ENCODE results near the gene C17orf113. TPM values are rescaled to one million over a fixed set of nuclear protein-coding genes. Genes with fewer than 3 reads are reported as not detected.
A peak's percentile ranks its signal among the peaks of the same experiment; 100 is the strongest.

C17orf113 gene
- total and polyA plus RNA-seq, 2 donors (not counting 1 experiment from before 2014, with no cell fraction given) = 0.07 to 0.66 TPM

DNA sequence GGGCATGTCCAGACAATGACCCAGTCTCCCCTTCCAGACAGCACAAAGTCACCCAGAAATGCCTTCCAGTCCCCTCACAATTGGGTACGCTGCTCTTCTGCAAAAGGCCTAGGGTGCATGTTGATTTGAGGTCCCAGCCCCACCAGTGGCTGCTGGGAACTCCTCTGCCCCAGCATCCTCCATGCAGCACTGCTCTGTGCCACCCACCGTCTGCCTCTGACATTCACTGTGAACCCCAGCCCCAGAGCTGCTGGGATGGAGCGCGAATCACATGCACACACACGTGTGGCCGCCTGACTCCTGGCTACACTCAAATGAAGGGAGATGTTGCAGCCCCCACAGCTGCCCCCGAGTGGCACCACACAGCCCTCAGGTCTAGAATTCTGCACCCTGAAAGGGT lies 1.2 kb upstream of the C17orf113 start:
- no peak overlapping the region for H2AFZ ChIP-seq (ENCODE audit: low read length)
- H3K79me2 ChIP-seq (ENCODE audit: control insufficient read depth, insufficient read depth, low read length) = no peaks in the 10 kb centered on the region
- H3K4me3 ChIP-seq (replicated peaks in 1 of 4; ENCODE audit: control extremely low read depth in 1 of 4, insufficient read depth in 1 of 4, low read depth in 3 of 4, low read length in 4 of 4) = no peak overlapping the region
- H3K9me3 ChIP-seq (ENCODE audit: control insufficient read depth, insufficient read depth, low read depth, low read length) = no peaks in the 10 kb centered on the region
- H4K20me1 ChIP-seq (ENCODE audit: control insufficient read depth, extremely low read depth, insufficient read depth, low read length) = no peaks in the 10 kb centered on the region
- DNase-seq (ENCODE audit: low read depth in 2 of 2) = no peak
- no peak overlapping the region for H3K4me2 ChIP-seq (ENCODE audit: extremely low read depth, insufficient read depth, low read length)
- H3K27ac ChIP-seq (ENCODE audit: insufficient read depth, low read length) = no peak overlapping the region
- peaks cover 31% of the 10 kb centered on the region for H3K27me3 ChIP-seq (ENCODE audit: control insufficient read depth, insufficient read depth, low read length)
- no peak overlapping the region for H3K9ac ChIP-seq (ENCODE audit: insufficient read depth, low read length)
- no peaks in the 10 kb centered on the region for H3K36me3 ChIP-seq (ENCODE audit: control insufficient read depth, insufficient read depth, low read length)
- no peaks in the 10 kb centered on the region for H3K4me1 ChIP-seq (ENCODE audit: control insufficient read depth, extremely low read depth, insufficient read depth, low read length)
- TF ChIP-seq CTCF (conservative IDR thresholded peaks at IDR 0.05 in 1 of 2, IDR thresholded peaks at IDR 0.05 in 1 of 2; ENCODE audit: low read depth in 1 of 2, low read length in 2 of 2) = no peak
- TF ChIP-seq EZH2 (IDR thresholded peaks at IDR 0.05; ENCODE audit: low read length, missing control alignments) = peak; percentile 4

GRCh38 chr17:42051013-42051400 lies 606 bp upstream of the C17orf113 start:
- peaks cover 31% of the 10 kb centered on the region for H3K27me3 ChIP-seq (ENCODE audit: control insufficient read depth, insufficient read depth, low read length)
- peak overlapping the region in 1 of 4 experiments; percentile 7 for H3K4me3 ChIP-seq (replicated peaks in 1 of 4; ENCODE audit: control extremely low read depth in 1 of 4, insufficient read depth in 1 of 4, low read depth in 3 of 4, low read length in 4 of 4)
- no peaks in the 10 kb centered on the region for H4K20me1 ChIP-seq (ENCODE audit: control insufficient read depth, extremely low read depth, insufficient read depth, low read length)
- H3K4me2 ChIP-seq (ENCODE audit: extremely low read depth, insufficient read depth, low read length) = no peak overlapping the region
- H2AFZ ChIP-seq (ENCODE audit: low read length) = no peak overlapping the region
- no peak overlapping the region for H3K27ac ChIP-seq (ENCODE audit: insufficient read depth, low read length)
- no peak for DNase-seq (ENCODE audit: low read depth in 2 of 2)
- no peaks in the 10 kb centered on the region for H3K36me3 ChIP-seq (ENCODE audit: control insufficient read depth, insufficient read depth, low read length)
- TF ChIP-seq CTCF (conservative IDR thresholded peaks at IDR 0.05 in 1 of 2, IDR thresholded peaks at IDR 0.05 in 1 of 2; ENCODE audit: low read depth in 1 of 2, low read length in 2 of 2) (no peak), EZH2 (IDR thresholded peaks at IDR 0.05; ENCODE audit: low read length, missing control alignments) (peak; percentile 22)
- H3K79me2 ChIP-seq (ENCODE audit: control insufficient read depth, insufficient read depth, low read length) = no peaks in the 10 kb centered on the region
- H3K9me3 ChIP-seq (ENCODE audit: control insufficient read depth, insufficient read depth, low read depth, low read length) = no peaks in the 10 kb centered on the region
- H3K4me1 ChIP-seq (ENCODE audit: control insufficient read depth, extremely low read depth, insufficient read depth, low read length) = no peaks in the 10 kb centered on the region
- H3K9ac ChIP-seq (ENCODE audit: insufficient read depth, low read length) = no peak overlapping the region

DNA sequence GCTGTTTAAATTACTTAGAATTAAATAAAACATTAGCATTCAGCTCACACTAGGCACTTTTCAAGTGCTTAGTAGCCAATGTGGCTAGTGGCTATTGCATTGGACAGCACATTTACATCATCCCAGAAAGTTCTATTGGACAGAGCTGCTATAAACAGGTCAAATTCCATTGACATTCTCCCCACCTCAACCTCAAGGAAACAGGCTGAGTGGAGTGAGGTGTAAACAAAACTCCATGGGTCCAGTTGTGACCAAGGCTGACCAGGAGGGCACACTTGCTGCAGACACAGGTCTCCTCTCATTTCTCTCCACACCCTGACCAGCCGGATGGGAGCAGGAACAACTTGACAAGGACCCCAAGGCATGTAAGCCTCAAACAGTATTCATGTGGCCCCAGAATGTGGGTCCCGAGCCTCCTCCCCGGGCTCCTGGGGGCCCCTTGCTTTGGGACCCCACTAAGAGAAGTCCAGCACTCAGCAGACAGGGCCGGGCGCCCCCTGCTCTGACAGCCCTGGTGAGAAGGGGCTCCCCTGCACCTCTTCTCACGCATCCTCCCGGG lies 488 bp downstream of the C17orf113 start:
- H3K4me1 ChIP-seq (ENCODE audit: control insufficient read depth, extremely low read depth, insufficient read depth, low read length) = no peaks in the 10 kb centered on the region
- peak overlapping the region; percentile 21 for H2AFZ ChIP-seq (ENCODE audit: low read length)
- H4K20me1 ChIP-seq (ENCODE audit: control insufficient read depth, extremely low read depth, insufficient read depth, low read length) = no peaks in the 10 kb centered on the region
- no peak overlapping the region for H3K27ac ChIP-seq (ENCODE audit: insufficient read depth, low read length)
- H3K4me2 ChIP-seq (ENCODE audit: extremely low read depth, insufficient read depth, low read length) = peak overlapping the region; percentile 64
- H3K36me3 ChIP-seq (ENCODE audit: control insufficient read depth, insufficient read depth, low read length) = no peaks in the 10 kb centered on the region
- no peaks in the 10 kb centered on the region for H3K9me3 ChIP-seq (ENCODE audit: control insufficient read depth, insufficient read depth, low read depth, low read length)
- H3K4me3 ChIP-seq (replicated peaks in 1 of 4; ENCODE audit: control extremely low read depth in 1 of 4, insufficient read depth in 1 of 4, low read depth in 3 of 4, low read length in 4 of 4) = peak overlapping the region; percentile 15 to 53 (median 38)
- H3K27me3 ChIP-seq (ENCODE audit: control insufficient read depth, insufficient read depth, low read length) = peaks cover 31% of the 10 kb centered on the region
- peak overlapping the region; percentile 49 for H3K9ac ChIP-seq (ENCODE audit: insufficient read depth, low read length)
- DNase-seq (ENCODE audit: low read depth in 2 of 2) = no peak
- TF ChIP-seq EZH2 (IDR thresholded peaks at IDR 0.05; ENCODE audit: low read length, missing control alignments) (no peak), CTCF (conservative IDR thresholded peaks at IDR 0.05 in 1 of 2, IDR thresholded peaks at IDR 0.05 in 1 of 2; ENCODE audit: low read depth in 1 of 2, low read length in 2 of 2) (no peak)
- H3K79me2 ChIP-seq (ENCODE audit: control insufficient read depth, insufficient read depth, low read length) = no peaks in the 10 kb centered on the region
